Measurements from ENCODE around the gene TULP4. TPM values are rescaled to one million over a fixed set of nuclear protein-coding genes. Genes with fewer than 3 reads are reported as not detected.
"Not testable (repeated sequence)": the region's sequence is repeated elsewhere in the genome, so short reads cannot be mapped to it uniquely, and the experiment has no call there.

The TULP4 gene
- total RNA-seq, 2 donors from 2014 or later: 19.5 to 20.8 TPM

DNA sequence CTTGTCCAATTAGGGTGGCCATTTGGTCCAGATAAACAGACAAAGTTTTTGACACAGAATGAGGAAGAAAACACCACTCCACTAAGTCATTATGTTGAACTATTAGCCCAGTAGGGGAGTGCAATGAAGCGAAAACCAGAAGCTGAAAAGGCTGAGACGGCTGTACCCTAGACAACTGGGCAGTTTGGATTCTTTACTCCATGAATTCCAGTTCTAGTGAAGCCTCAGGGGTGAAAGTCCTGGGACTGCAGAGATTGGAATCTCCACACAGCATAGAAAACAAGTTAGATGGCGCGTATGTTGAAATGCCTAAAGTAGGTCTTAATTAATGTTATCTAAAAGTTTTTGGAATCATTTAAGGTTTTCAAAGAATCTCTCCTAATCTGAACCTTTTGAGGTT, 10.7 kb upstream of the TULP4 start:
- not testable (repeated sequence) for H3K27ac Mint-ChIP-seq; ATAC-seq (replicated peaks in 1 of 2); H3K4me3 Mint-ChIP-seq; DNase-seq; H3K9me3 Mint-ChIP-seq; H3K27me3 Mint-ChIP-seq (ENCODE audit: low read depth); H3K4me1 Mint-ChIP-seq (ENCODE audit: low read depth)
- peaks cover 7 to 16% of the 10 kb centered on the region in 2 donors for H3K36me3 Mint-ChIP-seq (ENCODE audit: insufficient read depth in 2 of 2)

GRCh38 chr6:158302195-158302796, 10.0 kb upstream of the TULP4 start:
- H3K36me3 Mint-ChIP-seq (ENCODE audit: insufficient read depth in 2 of 2); DNase-seq; H3K27me3 Mint-ChIP-seq (ENCODE audit: low read depth); H3K4me1 Mint-ChIP-seq (ENCODE audit: low read depth); H3K4me3 Mint-ChIP-seq; H3K9me3 Mint-ChIP-seq; ATAC-seq (replicated peaks in 1 of 2); H3K27ac Mint-ChIP-seq: not testable (repeated sequence)

DNA sequence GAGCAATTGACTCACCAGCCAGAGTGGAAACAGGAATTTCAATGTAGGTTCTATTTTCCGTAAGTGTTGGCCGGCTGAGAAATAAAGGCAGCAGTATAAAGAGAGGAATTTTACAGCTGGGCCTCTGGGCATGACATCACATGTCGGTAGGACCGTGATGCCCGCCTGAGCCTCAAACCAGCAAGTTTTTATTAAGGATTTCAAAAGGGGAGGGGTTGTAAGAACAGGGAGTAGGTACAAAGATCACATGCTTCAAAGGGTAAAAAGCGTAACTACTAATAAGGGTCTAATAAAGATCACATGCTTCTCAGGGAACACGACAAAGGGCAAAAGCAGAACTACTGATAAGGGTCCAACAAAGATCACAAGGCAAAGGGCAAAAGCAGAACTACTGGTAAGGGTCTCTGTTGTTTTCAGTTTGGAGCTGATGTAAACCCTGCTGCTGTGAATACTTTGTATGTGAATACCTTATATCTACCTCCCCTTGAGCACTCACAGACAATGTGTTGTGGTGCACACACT, 9.0 kb upstream of the TULP4 start:
- Mint-ChIP-seq H3K27me3 (ENCODE audit: low read depth) (no peaks in the 10 kb centered on the region), H3K4me1 (ENCODE audit: low read depth) (no peaks in the 10 kb centered on the region), H3K27ac (no peak overlapping the region), H3K36me3 (ENCODE audit: insufficient read depth in 2 of 2) (peaks cover 3 to 9% of the 10 kb centered on the region in 2 donors), H3K9me3 (peaks cover 0 to 2% of the 10 kb centered on the region in 2 donors), H3K4me3 (no peak overlapping the region)
- ATAC-seq (replicated peaks in 1 of 2) (no peak), DNase-seq (no peak)

DNA sequence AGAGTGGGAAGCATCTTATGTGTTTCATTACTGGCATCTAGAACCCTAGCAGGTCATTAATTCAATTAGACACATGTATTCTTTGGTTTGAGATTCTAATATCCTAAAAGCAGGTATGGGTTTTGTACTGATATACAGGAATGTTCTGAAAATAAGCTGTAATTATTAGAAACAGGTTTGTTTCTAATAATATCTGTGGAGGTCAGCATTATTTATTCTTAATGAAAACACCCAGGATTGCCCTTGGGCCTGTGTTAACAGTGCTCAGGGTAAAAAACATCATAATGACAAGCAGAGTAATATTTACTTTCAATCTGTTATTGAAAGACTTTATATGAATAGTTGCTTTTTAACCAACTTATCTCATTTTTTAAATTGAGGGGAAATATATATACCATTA, 8.0 kb upstream of the TULP4 start:
- Mint-ChIP-seq H3K27me3 (ENCODE audit: low read depth) (no peaks in the 10 kb centered on the region), H3K4me1 (ENCODE audit: low read depth) (no peaks in the 10 kb centered on the region), H3K9me3 (peaks cover 0 to 2% of the 10 kb centered on the region in 2 donors), H3K4me3 (no peak overlapping the region), H3K27ac (no peak overlapping the region), H3K36me3 (ENCODE audit: insufficient read depth in 2 of 2) (peaks cover 0 to 4% of the 10 kb centered on the region in 2 donors)
- no peak for DNase-seq
- no peak for ATAC-seq (replicated peaks in 1 of 2)

DNA sequence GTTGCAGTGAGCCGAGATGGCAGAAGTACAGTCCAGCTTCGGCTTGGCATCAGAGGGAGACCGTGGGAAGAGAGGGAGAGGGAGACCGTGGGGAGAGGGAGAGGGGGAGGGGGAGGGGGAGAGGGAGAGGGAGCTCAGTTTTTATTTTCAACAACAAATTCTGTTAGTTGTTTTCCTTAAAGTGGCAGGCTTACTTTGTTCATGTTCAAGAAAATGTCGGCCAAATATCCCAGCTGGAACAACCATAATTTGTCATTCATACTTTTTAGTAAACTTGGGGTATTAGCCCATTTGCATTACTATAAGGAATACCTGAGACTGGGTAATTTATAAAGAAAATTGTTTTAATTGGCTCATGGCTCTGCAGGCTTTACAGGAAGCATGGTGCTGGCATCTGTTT, 2.5 kb upstream of the TULP4 start:
- peaks cover 0 to 1% of the 10 kb centered on the region in 2 donors for H3K9me3 Mint-ChIP-seq
- peaks cover 10% of the 10 kb centered on the region for H3K4me1 Mint-ChIP-seq (ENCODE audit: low read depth)
- H3K27me3 Mint-ChIP-seq (ENCODE audit: low read depth): no peaks in the 10 kb centered on the region
- peaks cover 1 to 6% of the 10 kb centered on the region in 2 donors for H3K36me3 Mint-ChIP-seq (ENCODE audit: insufficient read depth in 2 of 2)
- ATAC-seq (replicated peaks in 1 of 2): no peak
- H3K4me3 Mint-ChIP-seq: no peak overlapping the region
- no peak for DNase-seq
- H3K27ac Mint-ChIP-seq: no peak overlapping the region

DNA sequence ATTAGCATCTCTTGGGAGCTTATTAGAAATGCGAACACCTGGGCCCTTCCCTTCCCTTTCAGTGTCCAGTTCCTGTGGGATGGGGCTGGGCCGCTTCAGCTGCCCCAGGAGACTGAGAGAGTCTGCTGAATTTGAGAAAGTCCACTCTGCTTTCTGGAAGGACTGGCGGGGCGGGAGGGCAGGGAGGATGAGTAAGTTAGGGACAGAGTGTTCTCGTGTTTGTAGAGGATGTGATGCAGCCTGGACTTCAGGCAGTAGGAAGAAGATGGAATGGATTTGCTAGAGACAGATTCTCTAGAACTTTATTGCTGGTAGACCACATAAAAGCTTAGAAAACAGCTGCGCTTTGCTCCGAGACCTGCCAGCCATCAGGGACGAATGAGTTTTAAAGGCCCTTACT, 1.1 kb upstream of the TULP4 start:
- ATAC-seq (replicated peaks in 1 of 2): no peak
- Mint-ChIP-seq H3K27ac (no peak overlapping the region), H3K36me3 (ENCODE audit: insufficient read depth in 2 of 2) (peaks cover 3 to 11% of the 10 kb centered on the region in 2 donors), H3K4me1 (ENCODE audit: low read depth) (peaks cover 15% of the 10 kb centered on the region), H3K9me3 (peaks cover 1 to 2% of the 10 kb centered on the region in 2 donors), H3K4me3 (no peak overlapping the region), H3K27me3 (ENCODE audit: low read depth) (no peaks in the 10 kb centered on the region)
- DNase-seq: no peak

GRCh38 chr6:158311626-158312025, 639 bp upstream of the TULP4 start:
- peaks cover 3 to 11% of the 10 kb centered on the region in 2 donors for H3K36me3 Mint-ChIP-seq (ENCODE audit: insufficient read depth in 2 of 2)
- H3K27ac Mint-ChIP-seq: no peak overlapping the region

DNA sequence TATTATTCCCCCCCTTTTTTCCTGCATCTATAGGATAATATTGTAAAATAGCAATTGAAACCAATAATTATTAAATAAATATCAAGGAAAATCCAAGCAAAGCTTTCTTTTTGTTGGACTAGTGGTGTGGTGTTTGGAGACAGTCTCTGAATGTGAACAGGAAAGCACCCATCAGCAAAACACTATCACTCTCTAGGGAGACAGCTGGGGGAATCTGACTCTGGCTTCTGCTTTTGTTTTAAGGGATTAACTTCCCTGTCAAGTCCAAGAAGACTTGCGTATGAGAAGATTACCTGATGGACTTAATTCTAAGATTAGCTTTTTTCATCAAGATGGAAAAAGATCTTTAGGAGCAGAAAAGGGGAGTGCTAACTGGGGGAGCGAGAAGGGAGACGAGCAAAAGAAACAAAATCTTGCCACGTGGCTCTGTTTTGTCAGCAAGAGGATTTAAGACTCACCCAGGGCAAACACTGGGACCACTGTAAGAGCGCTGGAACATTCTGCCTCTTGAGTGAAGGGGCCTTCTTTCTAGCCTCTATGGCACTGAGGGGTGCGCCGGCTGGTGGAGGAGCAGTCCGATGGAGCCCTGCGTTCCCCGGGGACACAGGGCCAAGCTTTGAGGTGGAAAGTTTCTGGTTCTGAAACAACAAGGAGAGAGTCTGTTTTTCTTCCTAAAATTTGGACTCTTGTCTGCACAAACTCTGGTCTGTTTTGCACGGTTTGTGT, 570 bp downstream of the TULP4 start:
- ATAC-seq (replicated peaks in 1 of 2): no peak
- peaks cover 1 to 2% of the 10 kb centered on the region in 2 donors for H3K9me3 Mint-ChIP-seq
- peaks cover 3 to 11% of the 10 kb centered on the region in 2 donors for H3K36me3 Mint-ChIP-seq (ENCODE audit: insufficient read depth in 2 of 2)
- H3K27me3 Mint-ChIP-seq (ENCODE audit: low read depth): no peaks in the 10 kb centered on the region
- H3K27ac Mint-ChIP-seq: no peak overlapping the region
- peaks cover 20% of the 10 kb centered on the region for H3K4me1 Mint-ChIP-seq (ENCODE audit: low read depth)
- no peak for DNase-seq
- no peak overlapping the region for H3K4me3 Mint-ChIP-seq

More at GRCh38 chr6:158311626-158312025, 639 bp upstream of the TULP4 start:
- no peaks in the 10 kb centered on the region for H3K27me3 Mint-ChIP-seq (ENCODE audit: low read depth)
- H3K4me3 Mint-ChIP-seq: no peak overlapping the region
- DNase-seq (no peak), ATAC-seq (replicated peaks in 1 of 2) (peak in 1 of 2 donors; percentile 26)
- H3K9me3 Mint-ChIP-seq: peaks cover 1 to 2% of the 10 kb centered on the region in 2 donors
- H3K4me1 Mint-ChIP-seq (ENCODE audit: low read depth): peaks cover 19% of the 10 kb centered on the region

GRCh38 chr6:158313989-158314388, 1.7 kb downstream of the TULP4 start:
- Mint-ChIP-seq H3K36me3 (ENCODE audit: insufficient read depth in 2 of 2) (peaks cover 3 to 11% of the 10 kb centered on the region in 2 donors), H3K27ac (no peak overlapping the region), H3K4me3 (peak overlapping the region in 1 of 2 donors; percentile 4), H3K9me3 (peaks cover 1 to 2% of the 10 kb centered on the region in 2 donors), H3K27me3 (ENCODE audit: low read depth) (no peaks in the 10 kb centered on the region), H3K4me1 (ENCODE audit: low read depth) (peaks cover 22% of the 10 kb centered on the region)
- ATAC-seq (replicated peaks in 1 of 2): peak; percentile 32 to 47
- peak in 1 of 2 donors; percentile 9 for DNase-seq

GRCh38 chr6:158314737-158315136, 2.5 kb downstream of the TULP4 start:
- Mint-ChIP-seq H3K4me3 (no peak overlapping the region), H3K9me3 (peaks cover 1 to 2% of the 10 kb centered on the region in 2 donors), H3K4me1 (ENCODE audit: low read depth) (peaks cover 28% of the 10 kb centered on the region), H3K27ac (no peak overlapping the region), H3K36me3 (ENCODE audit: insufficient read depth in 2 of 2) (peaks cover 3 to 10% of the 10 kb centered on the region in 2 donors), H3K27me3 (ENCODE audit: low read depth) (no peaks in the 10 kb centered on the region)
- DNase-seq: no peak
- ATAC-seq (replicated peaks in 1 of 2): no peak

DNA sequence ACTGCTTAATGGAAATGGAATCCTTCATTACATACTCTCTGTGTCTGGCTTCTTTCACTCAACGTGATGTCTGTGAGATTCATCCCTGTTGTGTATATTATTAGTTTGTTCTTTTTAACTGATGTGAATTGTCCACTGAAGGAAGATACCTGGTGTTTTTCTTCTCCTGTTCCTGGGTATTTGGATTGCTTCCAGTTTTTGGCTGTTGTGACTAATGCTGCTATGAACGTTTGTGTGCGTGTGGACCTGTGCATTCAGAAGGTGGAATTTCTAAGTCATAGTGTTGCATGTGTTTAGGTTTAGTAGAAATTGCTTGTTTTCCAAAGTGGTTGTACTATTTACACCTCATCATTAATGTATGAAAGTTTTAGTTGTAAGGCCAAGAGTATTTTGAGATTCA, 3.8 kb downstream of the TULP4 start:
- DNase-seq: no peak
- no peak overlapping the region for H3K4me3 Mint-ChIP-seq
- no peak for ATAC-seq (replicated peaks in 1 of 2)
- H3K36me3 Mint-ChIP-seq (ENCODE audit: insufficient read depth in 2 of 2): peaks cover 5 to 8% of the 10 kb centered on the region in 2 donors
- H3K27ac Mint-ChIP-seq: no peak overlapping the region
- H3K27me3 Mint-ChIP-seq (ENCODE audit: low read depth): no peaks in the 10 kb centered on the region
- peaks cover 1 to 2% of the 10 kb centered on the region in 2 donors for H3K9me3 Mint-ChIP-seq
- H3K4me1 Mint-ChIP-seq (ENCODE audit: low read depth): peaks cover 28% of the 10 kb centered on the region

GRCh38 chr6:158321960-158322359, 9.7 kb downstream of the TULP4 start:
- Mint-ChIP-seq H3K4me1 (ENCODE audit: low read depth) (peaks cover 45% of the 10 kb centered on the region), H3K9me3 (peaks cover 0 to 3% of the 10 kb centered on the region in 2 donors), H3K27me3 (ENCODE audit: low read depth) (no peaks in the 10 kb centered on the region), H3K4me3 (peak overlapping the region in 1 of 2 donors; percentile 52), H3K27ac (peak overlapping the region; percentile 75), H3K36me3 (ENCODE audit: insufficient read depth in 2 of 2) (peaks cover 2 to 3% of the 10 kb centered on the region in 2 donors)
- ATAC-seq (replicated peaks in 1 of 2) (no peak), DNase-seq (no peak)

- ATAC-seq (replicated peaks in 1 of 2) (peak; percentile 52 to 55), DNase-seq (no peak)
- H3K36me3 Mint-ChIP-seq (ENCODE audit: insufficient read depth in 2 of 2): peaks cover 2 to 3% of the 10 kb centered on the region in 2 donors
- no peaks in the 10 kb centered on the region for H3K27me3 Mint-ChIP-seq (ENCODE audit: low read depth)
- peaks cover 0 to 3% of the 10 kb centered on the region in 2 donors for H3K9me3 Mint-ChIP-seq
- H3K27ac Mint-ChIP-seq: peak overlapping the region; percentile 75
- H3K4me3 Mint-ChIP-seq: peak overlapping the region in 1 of 2 donors; percentile 52
- peaks cover 49% of the 10 kb centered on the region for H3K4me1 Mint-ChIP-seq (ENCODE audit: low read depth)
These were observed 10.1 kb downstream of the TULP4 start for GRCh38 chr6:158322400-158322723.
